GM23248 (cell line): ENCODE measurements around the gene GPATCH2. TPM values are rescaled to one million over a fixed set of nuclear protein-coding genes. Genes with fewer than 3 reads are reported as not detected.
"Not testable (repeated sequence)": the region's sequence is repeated elsewhere in the genome, so short reads cannot be mapped to it uniquely, and the experiment has no call there.

Source experiments
- DNase-seq: peaks from one replicate; pipeline ENCODE4 v3.0.0-alpha.2; 2015
- H2AFZ ChIP-seq: fragments of 200-600 bp; sonication (generic); 2 replicates; pipeline ENCODE4 v1.6.1; 2016; ENCODE audit warnings: antibody characterized with exemption
- H3F3A ChIP-seq: fragments of 200-600 bp; sonication (generic); 2 replicates; pipeline ENCODE4 v1.6.1; 2016; ENCODE audit warnings: mild to moderate bottlenecking, antibody characterized with exemption, mixed run types; ENCODE audit not compliant: insufficient read depth
- H3K27ac ChIP-seq: fragments of 200-600 bp; sonication (generic); 2 replicates; pipeline ENCODE4 v1.5.1; 2016; ENCODE audit warnings: mild to moderate bottlenecking
- H3K27me3 ChIP-seq: fragments of 200-600 bp; sonication (generic); replicated peaks from 2 replicates; pipeline ENCODE4 v1.6.1; 2016; ENCODE audit warnings: mild to moderate bottlenecking; ENCODE audit not compliant: insufficient read depth
- H3K36me3 ChIP-seq: fragments of 200-600 bp; sonication (generic); 2 replicates; pipeline ENCODE4 v1.6.1; 2016; ENCODE audit warnings: low read depth, mild to moderate bottlenecking
- H3K4me1 ChIP-seq: fragments of 200-600 bp; sonication (generic); 2 replicates; pipeline ENCODE4 v1.6.1; 2016; ENCODE audit warnings: mild to moderate bottlenecking; ENCODE audit not compliant: insufficient read depth
- H3K4me2 ChIP-seq: fragments of 200-600 bp; sonication (generic); one replicate; pipeline ENCODE4 v1.6.1; 2016; ENCODE audit warnings: mild to moderate bottlenecking; ENCODE audit not compliant: unreplicated experiment
- H3K4me3 ChIP-seq: fragments of 200-600 bp; sonication (generic); 2 replicates; pipeline ENCODE4 v1.5.1; 2016; ENCODE audit warnings: mild to moderate bottlenecking
- H3K79me2 ChIP-seq: fragments of 200-600 bp; sonication (generic); 2 replicates; pipeline ENCODE4 v1.6.1; 2016; ENCODE audit warnings: mild to moderate bottlenecking; ENCODE audit not compliant: insufficient read depth
- H3K9ac ChIP-seq: fragments of 200-600 bp; sonication (generic); 2 replicates; pipeline ENCODE4 v1.6.1; 2016; ENCODE audit warnings: mild to moderate bottlenecking
- H3K9me2 ChIP-seq: fragments of 200-600 bp; sonication (generic); 2 replicates; pipeline ENCODE4 v1.6.1; 2016; ENCODE audit warnings: mixed run types, mild to moderate bottlenecking, moderate library complexity; ENCODE audit not compliant: insufficient read depth
- H3K9me3 ChIP-seq: fragments of 200-600 bp; sonication (generic); one replicate; pipeline ENCODE4 v1.6.1; 2017; ENCODE audit warnings: low read depth
- H4K20me1 ChIP-seq: fragments of 200-600 bp; sonication (generic); 2 replicates; pipeline ENCODE4 v1.6.0; 2016; ENCODE audit not compliant: insufficient read depth
- EZH2 ChIP-seq: fragments of 200-600 bp; sonication (generic); IDR thresholded peaks from 2 replicates; pipeline ENCODE4 v1.6.1; 2018; ENCODE audit warnings: antibody characterized with exemption, mild to moderate bottlenecking; ENCODE audit not compliant: insufficient read depth, poor library complexity, severe bottlenecking
- EZH2phosphoT487 ChIP-seq: fragments of 200-600 bp; sonication (generic); IDR thresholded peaks from 2 replicates; pipeline ENCODE4 v1.6.1; 2018; ENCODE audit warnings: antibody characterized with exemption, moderate library complexity, mild to moderate bottlenecking, low read depth; ENCODE audit not compliant: insufficient read depth
- WGBS, 2 experiments: methylation state at CpG; one replicate each; pipeline ENCODE4 v1.1.6; 2015 to 2017; ENCODE audit warnings: low lambda C conversion rate in 2 of 2, low coverage in 1 of 2; ENCODE audit errors: missing lambda C conversion rate in 2 of 2; 5-methylcytosine and 5-hydroxymethylcytosine counted together
- in situ Hi-C: fragments of 300-500 bp; cut with MboI; formaldehyde crosslinking; loops from 2 replicates; pipeline ENCODE4 v1.15.0; 2020
- polyA plus RNA-seq: library from polyadenylated mRNA; unstranded; fragments of >200 nt; fragmentation: Nextera tagmentation; extraction: Ambion mirVana; gene quantifications from 2 replicates; pipeline ENCODE4 v1.2.1, GENCODE V29; 2016
- total RNA-seq: library from RNA; depleted of rRNA; stranded (reverse); fragments of >200 nt; shearing (Covaris generic); gene quantifications from 2 replicates; pipeline ENCODE4 v1.2.3, GENCODE V29; 2014

GPATCH2 gene
- total and polyA plus RNA-seq, 2 experiments from 2014 or later: 6.3 to 8.2 TPM

DNA sequence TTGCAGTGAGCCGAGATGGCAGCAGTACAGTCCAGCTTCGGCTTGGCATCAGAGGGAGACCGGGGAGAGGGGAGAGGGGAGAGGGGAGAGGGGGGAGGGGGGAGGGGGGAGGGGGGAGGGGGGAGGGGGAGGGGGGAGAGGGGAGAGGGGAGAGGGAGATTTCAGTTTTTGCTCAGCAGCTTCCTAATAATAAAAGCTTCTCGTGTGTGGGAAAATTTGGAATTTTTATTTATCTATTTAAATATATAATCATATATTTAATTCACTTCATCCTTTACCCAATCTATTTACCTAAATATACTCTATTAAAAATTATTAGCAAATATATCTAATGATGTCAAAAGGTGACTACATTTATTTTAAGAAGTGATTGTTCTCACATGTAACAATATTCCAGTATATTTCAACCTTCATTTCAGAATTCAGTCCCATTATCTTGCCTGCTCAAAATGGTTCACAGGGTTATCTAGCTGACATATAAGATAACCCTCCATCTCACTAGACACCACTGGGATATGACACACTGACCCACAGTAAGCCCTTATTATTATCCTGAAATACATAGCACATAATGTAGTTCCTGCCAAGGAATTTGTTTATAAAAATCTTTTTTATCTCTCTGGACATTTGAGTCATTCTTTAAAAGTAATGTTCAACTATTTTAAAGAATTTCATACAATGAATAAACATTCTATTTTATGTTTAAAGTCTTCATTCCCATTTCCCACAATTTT is 105.9 kb downstream of the GPATCH2 start:
- Histone ChIP-seq H3K36me3 (no peaks in the 10 kb centered on the region), H4K20me1 (no peaks in the 10 kb centered on the region), H3K9me2 (no peaks in the 10 kb centered on the region), H3K79me2 (no peaks in the 10 kb centered on the region), H3K4me1 (peaks cover 38% of the 10 kb centered on the region), H3K4me2 (peak overlapping the region; percentile 44), H3K9ac (no peak overlapping the region), H3F3A (peaks cover 43% of the 10 kb centered on the region), H3K4me3 (peak overlapping the region; percentile 3; the same call in 1 of the 2 replicates), H2AFZ (no peak overlapping the region), H3K27me3 (no peaks in the 10 kb centered on the region), H3K27ac (peak overlapping the region; percentile 30), H3K9me3 (no peaks in the 10 kb centered on the region)
- no peak for TF ChIP-seq EZH2
- no peak for TF ChIP-seq EZH2phosphoT487
- WGBS, 2 experiments: 63 to 92% methylated on average over 4 of the region's 4 CpGs
- DNase-seq: peak; percentile 48
- in situ Hi-C loops: no loop called here

DNA sequence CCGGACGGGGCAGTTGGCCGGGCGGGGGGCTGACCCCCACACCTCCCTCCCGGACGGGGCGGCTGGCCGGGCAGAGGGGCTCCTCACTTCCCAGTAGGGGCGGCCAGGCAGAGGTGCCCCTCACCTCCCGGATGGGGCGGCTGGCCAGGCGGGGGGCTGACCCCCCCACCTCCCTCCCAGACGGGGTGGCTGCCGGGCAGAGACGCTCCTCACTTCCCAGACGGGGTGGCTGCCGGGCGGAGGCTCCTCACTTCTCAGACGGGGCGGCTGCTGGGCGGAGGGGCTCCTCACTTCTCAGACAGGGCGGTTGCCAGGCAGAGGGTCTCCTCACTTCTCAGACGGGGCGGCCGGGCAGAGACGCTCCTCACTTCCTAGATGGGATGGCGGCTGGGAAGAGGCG is 107.0 kb downstream of the GPATCH2 start:
- H3K4me2 ChIP-seq, H3K9me2 ChIP-seq, H3K36me3 ChIP-seq, DNase-seq, in situ Hi-C loops, H3K4me3 ChIP-seq, H4K20me1 ChIP-seq, H3K9ac ChIP-seq, H3K27ac ChIP-seq, H3K9me3 ChIP-seq, H3K27me3 ChIP-seq, H2AFZ ChIP-seq, H3K79me2 ChIP-seq: not testable (repeated sequence)
- 96% methylated on average over 22 of the region's 28 CpGs; no CpG with 5 or more reads in 1 of the 2 experiments for WGBS, 2 experiments
- Histone ChIP-seq H3K4me1 (peaks cover 36% of the 10 kb centered on the region), H3F3A (peaks cover 32% of the 10 kb centered on the region)

DNA sequence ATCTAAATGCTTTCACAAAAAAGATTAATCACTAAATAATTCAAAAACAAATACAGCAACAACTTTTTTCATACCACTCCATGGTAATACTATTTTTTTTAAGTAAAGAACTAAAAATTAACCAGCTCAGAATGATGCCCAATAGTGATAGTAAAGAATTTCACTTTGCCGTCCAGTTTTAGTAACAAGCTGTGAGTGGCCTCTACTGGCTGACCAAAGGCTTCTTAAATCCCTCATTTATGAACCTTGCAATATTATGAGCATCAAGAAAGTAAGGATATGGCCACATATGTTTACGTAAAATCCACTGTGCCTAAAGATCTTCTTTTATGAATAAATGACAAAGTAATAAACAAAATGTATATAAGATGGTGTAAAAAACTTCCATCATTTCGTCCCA is 108.6 kb downstream of the GPATCH2 start:
- no peak overlapping the region for H3K4me2 ChIP-seq
- no peaks in the 10 kb centered on the region for H3K36me3 ChIP-seq
- peaks cover 16% of the 10 kb centered on the region; the same call in 1 of the 2 replicates for H3F3A ChIP-seq
- no peaks in the 10 kb centered on the region for H3K79me2 ChIP-seq
- no peak overlapping the region for H3K27ac ChIP-seq
- H2AFZ ChIP-seq: no peak overlapping the region
- H3K27me3 ChIP-seq: no peaks in the 10 kb centered on the region
- no peaks in the 10 kb centered on the region for H3K9me2 ChIP-seq
- in situ Hi-C loops: no loop called here
- H3K4me1 ChIP-seq: peaks cover 19% of the 10 kb centered on the region
- WGBS, 2 experiments: 96% methylated on average over 3 of the region's 3 CpGs
- H3K9ac ChIP-seq: no peak overlapping the region
- no peak for DNase-seq
- H4K20me1 ChIP-seq: no peaks in the 10 kb centered on the region
- H3K9me3 ChIP-seq: no peaks in the 10 kb centered on the region
- TF ChIP-seq EZH2phosphoT487 (no peak), EZH2 (no peak)
- no peak overlapping the region for H3K4me3 ChIP-seq

DNA sequence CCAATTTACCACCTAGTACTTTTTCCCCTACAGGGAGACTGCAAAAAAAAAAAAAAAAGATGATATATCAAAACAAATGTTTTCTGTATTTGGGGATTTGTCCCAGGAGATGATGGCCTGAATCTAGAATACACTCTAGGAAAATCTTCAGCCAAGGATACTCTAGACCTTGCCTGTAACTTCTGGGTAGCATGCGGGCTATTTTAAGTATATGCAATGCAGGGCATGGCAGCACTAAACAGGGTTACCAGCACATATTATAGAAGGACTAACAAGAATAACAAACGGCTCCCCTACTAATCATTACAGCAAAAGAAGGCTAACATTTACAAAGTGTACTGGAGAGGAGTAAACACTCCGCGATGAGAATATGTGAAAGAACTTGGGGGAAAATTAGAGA is 109.6 kb downstream of the GPATCH2 start:
- no peak for DNase-seq
- Histone ChIP-seq H4K20me1 (no peaks in the 10 kb centered on the region), H3K4me3 (no peak overlapping the region), H3K4me1 (peaks cover 14% of the 10 kb centered on the region), H3K9me3 (no peaks in the 10 kb centered on the region), H3K27me3 (no peaks in the 10 kb centered on the region), H3K9me2 (no peaks in the 10 kb centered on the region), H3F3A (peaks cover 13% of the 10 kb centered on the region; the same call in 1 of the 2 replicates), H3K79me2 (no peaks in the 10 kb centered on the region), H3K9ac (no peak overlapping the region), H3K36me3 (no peaks in the 10 kb centered on the region), H2AFZ (no peak overlapping the region), H3K4me2 (no peak overlapping the region), H3K27ac (no peak overlapping the region)
- in situ Hi-C loops: no loop called here
- TF ChIP-seq EZH2 (no peak), EZH2phosphoT487 (no peak)
- 97 to 98% methylated on average over 4 of the region's 4 CpGs for whole genome bisulfite sequencing, 2 experiments
